SIG-M5 treated with dmso at 0.1 percent for 504 hours (cell line): Measurements from ENCODE around the gene ARL2.
A peak's percentile ranks its signal among the peaks of the same experiment; 100 is the strongest.
"Not testable (repeated sequence)": the region's sequence is repeated elsewhere in the genome, so short reads cannot be mapped to it uniquely, and the experiment has no call there.

Source experiments
- DNase-seq: peaks from one replicate; lab custom pipeline; 2025; ENCODE audit not compliant: unreplicated experiment; lab: John Stamatoyannopoulos, UW

ARL2 gene

GRCh38 chr11:65003968-65004367 is 10.0 kb upstream of the ARL2 start:
- DNase-seq, result not testable (repeated sequence)

DNA sequence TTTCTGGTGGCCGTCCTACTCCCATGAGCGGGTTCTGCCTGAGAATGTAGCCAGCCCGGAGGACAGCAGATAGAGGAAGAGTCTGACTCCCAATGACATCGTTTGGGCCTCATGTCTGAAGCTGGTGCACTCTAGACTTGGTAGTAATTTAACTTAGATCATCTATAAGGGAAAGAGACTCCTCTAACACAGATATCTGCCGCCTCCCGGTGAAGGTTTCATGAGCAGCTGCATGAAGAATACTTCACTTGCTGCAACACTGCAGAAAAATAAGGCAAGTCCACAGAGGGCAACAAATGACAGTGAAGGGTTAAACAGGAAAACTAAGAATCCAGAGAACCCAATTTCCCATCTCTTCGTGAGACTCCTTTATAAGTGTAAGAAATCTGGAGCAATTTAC is 5.9 kb upstream of the ARL2 start:
- no peak for DNase-seq

GRCh38 chr11:65008873-65009272 is 5.1 kb upstream of the ARL2 start:
- DNase-seq, result no peak

- peak; percentile 93 for DNase-seq
These were observed 651 bp upstream of the ARL2 start for GRCh38 chr11:65013130-65013887.

DNA sequence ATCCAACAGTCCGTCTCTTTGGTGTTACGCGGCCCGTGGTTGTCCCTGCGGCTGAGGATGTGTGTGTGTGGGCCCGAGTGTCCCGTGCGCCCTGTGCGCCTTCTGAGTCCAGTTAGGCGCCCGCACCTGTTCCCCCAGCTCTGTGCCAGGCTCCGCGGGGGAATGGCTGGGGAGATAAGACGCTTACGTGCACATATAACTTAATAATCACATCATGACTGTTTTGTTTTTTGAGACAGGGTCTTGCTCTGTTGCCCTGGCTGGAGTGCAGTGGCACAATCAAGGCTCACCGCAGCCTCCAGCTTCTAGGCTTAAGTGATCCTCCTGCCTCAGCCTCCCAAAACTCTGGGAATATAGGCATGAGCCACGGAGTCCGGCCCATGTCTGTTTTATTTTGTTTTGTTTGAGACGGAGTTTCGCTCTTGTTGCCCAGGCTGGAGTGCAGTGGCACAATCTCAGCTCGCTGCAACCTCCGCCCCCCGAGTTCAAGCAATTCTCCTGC is 817 bp downstream of the ARL2 start:
- no peak for DNase-seq

- no peak for DNase-seq
These were observed 2.7 kb downstream of the ARL2 start for GRCh38 chr11:65016705-65017104.

GRCh38 chr11:65017937-65018336 is 4.0 kb downstream of the ARL2 start:
- no peak for DNase-seq

GRCh38 chr11:65019824-65020223 is 5.9 kb downstream of the ARL2 start:
- no peak for DNase-seq

DNA sequence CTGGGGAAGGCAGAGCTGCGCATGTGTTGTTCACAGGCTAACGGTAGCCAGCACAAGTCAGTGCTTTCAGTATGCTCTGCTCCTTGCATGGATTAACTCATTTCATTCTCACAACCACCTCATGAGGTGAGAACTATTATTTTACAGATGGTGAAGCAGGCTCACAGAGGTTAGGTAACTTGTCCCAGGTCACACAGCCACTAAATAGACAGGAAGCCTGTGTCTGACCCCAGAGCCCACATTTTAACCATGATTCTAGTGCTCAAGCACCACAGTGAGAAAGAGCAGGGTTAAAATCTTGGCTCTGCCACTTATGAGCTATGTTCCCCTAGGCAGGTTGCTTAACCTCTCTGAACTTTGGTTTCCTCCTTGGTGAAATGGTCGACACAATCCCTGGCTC is 7.0 kb downstream of the ARL2 start:
- no peak for DNase-seq

- no peak for DNase-seq
These were observed 7.5 kb downstream of the ARL2 start for GRCh38 chr11:65021509-65021908.

GRCh38 chr11:65023502-65023901 is 9.5 kb downstream of the ARL2 start:
- DNase-seq, result not testable (repeated sequence)

GRCh38 chr11:65026810-65027209 is 12.8 kb downstream of the ARL2 start:
- DNase-seq, result no peak

DNA sequence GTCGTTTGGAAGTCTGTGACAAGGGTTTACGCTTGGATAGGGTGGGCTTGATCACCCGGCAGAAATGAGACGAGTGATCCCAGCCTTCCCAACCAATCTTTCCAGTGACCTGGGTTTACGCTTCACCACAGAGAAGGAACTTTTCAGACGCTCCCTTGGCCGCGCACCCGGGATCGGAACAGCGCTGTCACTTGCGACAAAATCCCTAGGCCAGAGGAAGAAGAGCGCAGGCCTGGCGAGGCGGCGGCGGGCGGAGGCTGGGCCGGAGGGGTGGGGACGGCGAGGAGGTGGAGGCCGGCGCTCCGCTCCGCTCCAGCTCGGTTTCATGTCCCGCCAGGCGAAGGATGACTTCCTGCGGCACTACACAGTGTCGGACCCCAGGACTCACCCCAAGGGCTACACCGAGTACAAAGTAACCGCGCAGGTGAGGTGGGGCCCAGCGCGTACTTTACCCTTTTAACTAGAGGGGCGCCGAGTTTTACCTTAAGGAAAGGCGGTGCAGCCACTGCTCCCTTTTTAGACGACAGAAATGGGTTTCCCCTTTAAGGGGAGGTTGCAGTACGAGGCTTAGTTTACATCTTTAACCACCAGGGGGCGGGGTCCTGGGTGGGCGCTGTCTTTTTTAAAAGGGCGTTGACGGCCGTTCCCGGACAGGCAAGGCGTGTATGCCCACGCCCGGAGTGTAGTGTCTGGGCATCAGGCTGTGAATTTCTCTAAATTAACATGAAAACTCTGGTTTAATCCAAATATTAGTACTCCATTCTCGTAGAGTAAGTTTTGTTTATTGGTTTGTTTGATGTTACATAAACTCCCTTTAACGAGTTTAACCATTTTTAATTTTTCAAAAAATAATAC is 13.5 kb downstream of the ARL2 start, which contains the start of gene SNX15:
TSS of gene SNX15 (plus strand) at position 227 of the 855 bp plus-strand sequence. CDS start at position 326, 99 bp downstream.
- peak; percentile 97 for DNase-seq

GRCh38 chr11:65032216-65032615 is 18.3 kb downstream of the ARL2 start:
- DNase-seq, result no peak

DNA sequence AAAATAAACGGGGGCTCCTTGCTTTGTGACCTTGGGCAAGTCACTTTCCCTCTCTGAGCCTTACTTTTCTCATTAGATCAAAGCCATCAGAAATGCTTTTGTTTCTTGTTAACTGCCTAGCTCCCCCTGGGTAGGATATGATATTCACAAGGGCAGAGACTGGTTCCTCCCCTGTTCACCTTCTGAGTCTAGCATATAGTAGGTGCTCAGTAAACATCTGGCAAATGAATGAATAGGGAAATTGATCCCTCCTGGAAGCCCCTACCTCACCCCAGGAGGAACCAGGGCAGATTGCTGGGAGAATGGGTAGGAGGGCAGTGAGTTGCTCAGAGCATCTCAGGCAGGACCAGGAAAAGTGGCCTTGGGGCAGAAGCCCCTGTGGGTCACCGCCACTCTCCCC is 20.5 kb downstream of the ARL2 start:
- no peak for DNase-seq

GRCh38 chr11:65035579-65035978 is 21.6 kb downstream of the ARL2 start:
- no peak for DNase-seq

DNA sequence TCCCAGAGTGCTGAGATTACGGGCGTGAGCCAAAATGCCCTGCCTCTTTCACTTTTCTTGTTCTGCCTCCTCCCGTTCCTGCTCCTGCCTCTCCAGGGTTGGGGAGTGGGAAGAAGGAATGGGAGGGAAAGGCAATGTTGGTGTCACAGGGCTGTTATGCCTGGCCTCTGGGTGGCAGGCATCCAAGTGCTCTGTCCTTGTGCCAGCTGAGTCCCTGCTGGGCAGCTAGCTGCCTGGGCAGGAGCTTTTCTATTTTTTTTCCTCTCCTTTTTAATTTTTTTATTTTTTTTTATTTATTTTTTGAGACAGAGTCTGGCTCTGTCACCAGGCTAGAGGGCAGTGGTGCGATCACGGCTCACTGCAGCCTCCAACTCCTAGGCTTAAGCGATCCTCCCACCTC is 23.0 kb downstream of the ARL2 start:
- DNase-seq, result no peak

DNA sequence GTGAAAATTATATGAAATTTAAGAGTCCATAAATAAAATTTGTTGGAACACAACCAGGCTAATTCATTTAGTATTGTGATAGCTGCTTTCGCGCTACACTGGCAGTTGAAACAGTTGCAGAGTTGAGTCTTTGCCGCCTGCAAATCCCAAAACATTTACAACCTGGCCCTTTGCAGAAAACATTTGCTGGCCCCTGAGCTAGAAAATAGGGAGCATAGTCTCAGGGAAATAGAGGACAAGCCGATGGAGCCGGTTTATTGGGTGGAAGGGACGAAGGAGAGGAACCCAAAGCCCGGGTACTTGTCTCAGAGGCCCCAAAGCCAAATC is 26.5 kb downstream of the ARL2 start:
- no peak for DNase-seq

DNA sequence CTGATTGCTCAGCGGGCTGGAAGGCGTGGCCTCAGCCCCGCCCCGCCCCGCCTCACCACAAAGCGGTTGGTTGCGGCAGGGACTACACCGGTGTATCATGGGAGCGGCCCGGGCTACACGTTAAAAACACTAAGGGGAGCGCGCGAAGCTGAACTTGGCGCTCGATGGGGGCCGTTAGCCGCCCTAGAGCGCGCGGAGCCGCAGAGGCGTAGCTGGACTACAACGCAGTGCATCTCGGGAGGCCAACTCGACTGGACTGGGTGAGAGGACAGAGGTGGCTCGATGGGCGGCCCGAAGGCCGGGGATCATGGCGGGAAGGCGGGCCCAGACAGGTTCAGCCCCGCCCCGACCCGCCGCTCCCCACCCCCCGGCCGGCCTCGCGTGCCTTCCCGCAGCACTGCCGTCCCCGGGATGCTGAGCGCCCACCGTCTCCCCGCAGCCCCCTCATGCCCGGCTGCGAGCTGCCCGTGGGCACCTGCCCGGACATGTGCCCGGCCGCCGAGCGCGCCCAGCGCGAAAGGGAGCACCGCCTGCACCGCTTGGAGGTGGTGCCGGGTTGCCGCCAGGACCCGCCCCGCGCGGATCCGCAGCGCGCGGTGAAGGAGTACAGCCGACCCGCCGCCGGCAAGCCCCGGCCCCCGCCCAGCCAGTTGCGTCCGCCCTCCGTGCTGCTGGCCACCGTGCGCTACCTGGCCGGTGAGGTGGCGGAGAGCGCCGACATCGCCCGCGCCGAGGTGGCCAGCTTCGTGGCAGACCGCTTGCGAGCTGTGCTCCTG is 27.1 kb downstream of the ARL2 start, which contains the start of gene SAC3D1:
TSS of gene SAC3D1 (plus strand) at position 364 of the 776 bp plus-strand sequence. CDS start at position 447, 83 bp downstream.
- peak; percentile 93 for DNase-seq

DNA sequence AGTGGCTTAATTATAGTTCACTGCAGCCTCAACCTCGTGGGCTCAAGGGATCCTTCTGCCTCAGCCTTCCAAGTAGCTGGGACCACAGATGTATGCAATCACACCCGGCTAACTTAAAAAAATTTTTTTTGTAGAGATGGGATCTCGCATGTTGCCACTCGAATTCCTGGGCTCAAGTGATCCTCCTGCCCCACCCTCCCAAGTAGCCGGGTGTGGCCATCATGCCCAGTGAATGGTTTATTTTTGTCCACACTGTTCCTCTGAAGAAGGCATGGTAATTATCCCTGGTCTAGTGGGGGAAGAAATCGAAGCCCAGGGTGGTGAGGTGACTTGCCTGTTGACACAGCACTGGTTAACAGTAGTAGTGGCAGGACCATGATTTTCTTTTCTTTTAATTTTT is 28.9 kb downstream of the ARL2 start:
- DNase-seq, result no peak

DNA sequence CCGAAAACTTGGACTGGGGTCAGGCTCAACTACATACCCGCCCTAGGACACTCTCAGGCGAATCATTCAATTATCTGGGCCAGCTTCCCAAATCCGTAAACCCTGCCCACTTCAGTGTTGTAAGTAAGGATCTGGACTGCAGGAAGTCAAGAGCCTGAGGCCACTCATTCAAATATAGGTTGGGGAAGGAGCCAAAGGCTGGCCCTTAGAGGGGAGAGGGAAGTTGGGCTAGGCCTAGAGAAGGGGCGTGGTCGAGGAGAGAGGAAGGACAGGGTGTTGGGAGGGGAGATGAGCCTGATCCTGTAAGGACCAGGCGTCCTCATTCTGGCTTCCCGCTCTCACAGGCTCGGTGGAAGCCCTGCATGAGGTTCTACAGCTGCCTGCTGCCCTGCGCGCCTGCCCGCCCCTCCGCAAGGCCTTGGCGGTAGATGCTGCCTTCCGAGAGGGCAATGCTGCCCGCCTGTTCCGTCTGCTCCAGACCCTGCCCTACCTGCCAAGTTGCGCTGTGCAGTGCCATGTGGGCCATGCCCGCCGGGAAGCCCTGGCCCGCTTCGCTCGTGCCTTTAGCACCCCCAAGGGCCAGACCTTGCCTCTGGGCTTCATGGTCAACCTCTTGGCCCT is 30.0 kb downstream of the ARL2 start:
- DNase-seq, result peak; percentile 46
